Ishikawa (cell line): ENCODE measurements around the gene THUMPD1.

ENCODE experiments used
- CEBPB ChIP-seq: IDR thresholded peaks from 2 replicates; pipeline ENCODE4 v1.6.1; 2012
- CREB1 ChIP-seq: IDR thresholded peaks from 2 replicates; pipeline ENCODE4 v1.6.1; 2012; ENCODE audit warnings: low read depth
- EGR1 ChIP-seq: IDR thresholded peaks from 2 replicates; pipeline ENCODE4 v1.6.1; 2012
- EP300 ChIP-seq: IDR thresholded peaks from 2 replicates; pipeline ENCODE4 v1.6.1; 2012; ENCODE audit warnings: borderline replicate concordance
- FOXM1 ChIP-seq: IDR thresholded peaks from 2 replicates; pipeline ENCODE4 v1.6.1; 2012; ENCODE audit warnings: low read depth, borderline replicate concordance
- MAX ChIP-seq: IDR thresholded peaks from 2 replicates; pipeline ENCODE4 v1.6.1; 2012
- NFIC ChIP-seq: IDR thresholded peaks from 2 replicates; pipeline ENCODE4 v1.6.1; 2012
- REST ChIP-seq: IDR thresholded peaks from 2 replicates; pipeline ENCODE4 v1.6.1; 2012; ENCODE audit warnings: low read depth, mild to moderate bottlenecking
- TAF1 ChIP-seq: IDR thresholded peaks from 2 replicates; pipeline ENCODE4 v1.6.1; 2012; ENCODE audit warnings: low read depth, mild to moderate bottlenecking
- TCF12 ChIP-seq: IDR thresholded peaks from 2 replicates; pipeline ENCODE4 v1.6.1; 2012; ENCODE audit warnings: low read depth
- TEAD4 ChIP-seq: IDR thresholded peaks from 2 replicates; pipeline ENCODE4 v1.6.1; 2012
- USF1 ChIP-seq: IDR thresholded peaks from 2 replicates; pipeline ENCODE4 v1.6.1; 2012
- YY1 ChIP-seq: IDR thresholded peaks from 2 replicates; pipeline ENCODE4 v1.6.1; 2012; ENCODE audit warnings: low read depth
- ZBTB7A ChIP-seq: IDR thresholded peaks from 2 replicates; pipeline ENCODE4 v1.6.1; 2012; ENCODE audit warnings: low read depth

Gene THUMPD1

GRCh38 chr16:20762404-20763123 is 20.9 kb upstream of the THUMPD1 start:
- TF ChIP-seq USF1 (no peak), NFIC (no peak), ZBTB7A (no peak), REST (no peak), TCF12 (no peak), TAF1 (no peak), CREB1 (no peak), FOXM1 (no peak)

- no peak for TF ChIP-seq TAF1
- no peak for TF ChIP-seq MAX
These were observed 19.6 kb upstream of the THUMPD1 start for GRCh38 chr16:20761175-20761574.

GRCh38 chr16:20760346-20760745 is 18.7 kb upstream of the THUMPD1 start:
- TF ChIP-seq TEAD4, result no peak
- TF ChIP-seq TCF12, result no peak
- no peak for TF ChIP-seq MAX
- no peak for TF ChIP-seq USF1
- no peak for TF ChIP-seq YY1
- TF ChIP-seq TAF1, result no peak

- TF ChIP-seq MAX (no peak), EP300 (no peak), NFIC (no peak), CEBPB (no peak), TAF1 (no peak), EGR1 (no peak), REST (no peak), USF1 (no peak), CREB1 (no peak), TCF12 (no peak), YY1 (no peak), ZBTB7A (no peak), FOXM1 (no peak)
These were observed 13.6 kb upstream of the THUMPD1 start for GRCh38 chr16:20755238-20755637.

GRCh38 chr16:20753727-20754126 is 12.1 kb upstream of the THUMPD1 start:
- TF ChIP-seq REST, result no peak
- no peak for TF ChIP-seq TAF1
- no peak for TF ChIP-seq YY1
- TF ChIP-seq CREB1, result no peak
- no peak for TF ChIP-seq TEAD4
- TF ChIP-seq USF1, result no peak
- no peak for TF ChIP-seq CEBPB
- no peak for TF ChIP-seq MAX
- no peak for TF ChIP-seq TCF12
- TF ChIP-seq NFIC, result no peak
- no peak for TF ChIP-seq ZBTB7A
